HEK293 (cell line): ENCODE data around the gene LRFN3.

Experiments
- KLF9 ChIP-seq: fragments of 450-650 bp; formaldehyde crosslinking; IDR thresholded peaks from 2 replicates; pipeline ENCODE4 v1.5.1; 2016; ENCODE audit warnings: missing biosample characterization, missing genetic modification characterization, low read depth
- ZFP69B ChIP-seq: fragments of 450-650 bp; formaldehyde crosslinking; IDR thresholded peaks from 2 replicates; pipeline ENCODE4 v1.5.1; 2016; ENCODE audit warnings: missing biosample characterization, missing genetic modification characterization
- ZNF221 ChIP-seq: fragments of 450-650 bp; formaldehyde crosslinking; IDR thresholded peaks from 2 replicates; pipeline ENCODE4 v1.5.1; 2017; ENCODE audit warnings: missing biosample characterization, missing genetic modification characterization, borderline replicate concordance
- ZNF473 ChIP-seq: fragments of 450-650 bp; formaldehyde crosslinking; IDR thresholded peaks from 2 replicates; pipeline ENCODE4 v1.5.1; 2017; ENCODE audit warnings: missing biosample characterization, missing genetic modification characterization
- ZNF777 ChIP-seq: fragments of 450-650 bp; formaldehyde crosslinking; IDR thresholded peaks from 2 replicates; pipeline ENCODE4 v1.5.1; 2017; ENCODE audit warnings: missing biosample characterization, missing genetic modification characterization, borderline replicate concordance
- ZSCAN30 ChIP-seq: fragments of 450-650 bp; IDR thresholded peaks from 2 replicates; pipeline ENCODE4 v1.5.1; 2018; ENCODE audit warnings: missing biosample characterization, mild to moderate bottlenecking, missing genetic modification characterization, moderate library complexity
- ZXDB ChIP-seq: fragments of 450-650 bp; formaldehyde crosslinking; IDR thresholded peaks from 2 replicates; pipeline ENCODE4 v1.5.1; 2016; ENCODE audit warnings: missing biosample characterization, missing genetic modification characterization
- TF ChIP-seq, protein P1 (sequence below): fragments of 450-650 bp; formaldehyde crosslinking; IDR thresholded peaks from 2 replicates; pipeline ENCODE4 v1.5.1; 2016; ENCODE audit warnings: missing biosample characterization, missing genetic modification characterization

DNA sequence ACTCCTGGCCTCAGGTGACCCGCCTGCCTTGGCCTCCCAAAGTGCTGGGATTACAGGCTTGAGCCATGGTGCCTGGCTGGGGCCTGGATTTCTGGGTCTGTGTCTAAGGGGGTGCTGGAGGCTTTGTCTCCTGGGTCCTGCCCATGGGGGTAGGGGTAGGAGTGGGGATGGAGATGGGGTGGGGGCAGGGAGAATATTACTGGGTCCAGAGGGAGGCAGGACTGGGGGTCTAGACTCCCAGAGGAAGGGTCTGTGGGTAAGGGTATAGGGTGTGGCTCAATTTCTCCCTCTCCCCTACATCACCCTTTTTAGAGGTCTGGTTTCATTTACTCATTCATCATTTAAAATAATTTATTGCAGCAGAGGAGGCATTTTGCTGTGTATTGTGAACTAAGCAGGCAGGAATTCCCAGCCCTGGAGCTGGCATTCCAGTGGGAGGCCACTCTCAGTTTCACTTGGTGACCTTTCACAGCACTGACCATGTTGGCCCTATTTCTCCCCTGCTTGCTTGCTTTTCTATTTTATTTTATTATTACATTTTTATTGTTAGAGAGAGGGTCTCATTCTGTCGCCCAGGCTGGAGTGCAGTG lies 35.0 kb upstream of the LRFN3 start:
- TF ChIP-seq, protein P1, sequence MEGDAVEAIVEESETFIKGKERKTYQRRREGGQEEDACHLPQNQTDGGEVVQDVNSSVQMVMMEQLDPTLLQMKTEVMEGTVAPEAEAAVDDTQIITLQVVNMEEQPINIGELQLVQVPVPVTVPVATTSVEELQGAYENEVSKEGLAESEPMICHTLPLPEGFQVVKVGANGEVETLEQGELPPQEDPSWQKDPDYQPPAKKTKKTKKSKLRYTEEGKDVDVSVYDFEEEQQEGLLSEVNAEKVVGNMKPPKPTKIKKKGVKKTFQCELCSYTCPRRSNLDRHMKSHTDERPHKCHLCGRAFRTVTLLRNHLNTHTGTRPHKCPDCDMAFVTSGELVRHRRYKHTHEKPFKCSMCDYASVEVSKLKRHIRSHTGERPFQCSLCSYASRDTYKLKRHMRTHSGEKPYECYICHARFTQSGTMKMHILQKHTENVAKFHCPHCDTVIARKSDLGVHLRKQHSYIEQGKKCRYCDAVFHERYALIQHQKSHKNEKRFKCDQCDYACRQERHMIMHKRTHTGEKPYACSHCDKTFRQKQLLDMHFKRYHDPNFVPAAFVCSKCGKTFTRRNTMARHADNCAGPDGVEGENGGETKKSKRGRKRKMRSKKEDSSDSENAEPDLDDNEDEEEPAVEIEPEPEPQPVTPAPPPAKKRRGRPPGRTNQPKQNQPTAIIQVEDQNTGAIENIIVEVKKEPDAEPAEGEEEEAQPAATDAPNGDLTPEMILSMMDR (tag by site-specific recombination) = no peak
- TF ChIP-seq ZNF221 (tag by site-specific recombination) (no peak), KLF9 (tag by site-specific recombination) (no peak), ZXDB (no peak), ZSCAN30 (tag by site-specific recombination) (no peak), ZNF473 (tag by site-specific recombination) (no peak), ZFP69B (tag by site-specific recombination) (peak; percentile 37; the same call in 1 of the 2 replicates), ZNF777 (tag by site-specific recombination) (no peak)
